ENCODE measurements around the gene FBN2.

FBN2 gene

GRCh38 chr5:128237000-128237399, 301.0 kb downstream of the FBN2 start:
- no peak for DNase-seq

GRCh38 chr5:128236334-128236733, 301.7 kb downstream of the FBN2 start:
- DNase-seq, result no peak

GRCh38 chr5:128234928-128235641, 303.0 kb downstream of the FBN2 start:
- DNase-seq, result no peak

GRCh38 chr5:128228521-128228920, 309.5 kb downstream of the FBN2 start:
- no peak for DNase-seq

GRCh38 chr5:128228008-128228407, 310.0 kb downstream of the FBN2 start:
- no peak for DNase-seq

- DNase-seq, result no peak
Observed at GRCh38 chr5:128225245-128226030, 312.6 kb downstream of the FBN2 start.

- DNase-seq, result no peak
Observed at GRCh38 chr5:128224336-128224735, 313.7 kb downstream of the FBN2 start.

GRCh38 chr5:128220841-128221240, 317.2 kb downstream of the FBN2 start:
- DNase-seq, result no peak

- no peak for DNase-seq
Observed at GRCh38 chr5:128216860-128217531, 321.0 kb downstream of the FBN2 start.

- DNase-seq, result no peak
Observed at GRCh38 chr5:128216285-128216684, 321.8 kb downstream of the FBN2 start.

- DNase-seq, result no peak
Observed at GRCh38 chr5:128213833-128214232, 324.2 kb downstream of the FBN2 start.

GRCh38 chr5:128213340-128213739, 324.7 kb downstream of the FBN2 start:
- DNase-seq, result peak; percentile 23 to 34

GRCh38 chr5:128212191-128212806, 325.7 kb downstream of the FBN2 start:
- DNase-seq, result no peak

GRCh38 chr5:128208436-128208835, 329.6 kb downstream of the FBN2 start:
- no peak for DNase-seq
